Frontal cortex (tissue), 4 donors: ENCODE measurements around the gene KCNQ1. TPM values are rescaled to one million over a fixed set of nuclear protein-coding genes. Genes with fewer than 3 reads are reported as not detected.
"Not testable (repeated sequence)": the region's sequence is repeated elsewhere in the genome, so short reads cannot be mapped to it uniquely, and the experiment has no call there.

Source experiments
- DNase-seq, 2 donors: peaks; one replicate each; pipeline ENCODE4 v3.0.0; 2012; ENCODE audit warnings: low spot score in 2 of 2
- FAIRE-seq: peaks from 2 replicates; lab custom pipeline; 2012; peaks lifted over from hg19 to GRCh38; lab: Jason Lieb, UNC
- total RNA-seq: library from RNA; depleted of rRNA; stranded (reverse); fragments of >200 nt; gene quantifications from one replicate; pipeline ENCODE4 v1.2.3, GENCODE V29; 2014
- donor health status: control.
- donor health status: control.
- donor health status: control.

KCNQ1 gene
- total RNA-seq, 1 donor from 2014 or later: under 0.01 TPM

- no peak for DNase-seq
- no peak for FAIRE-seq
These were observed 39.8 kb downstream of the KCNQ1 start for GRCh38 chr11:2484576-2485125.

GRCh38 chr11:2488004-2488403 is 43.2 kb downstream of the KCNQ1 start:
- no peak for FAIRE-seq
- no peak for DNase-seq

GRCh38 chr11:2489083-2489482 is 44.3 kb downstream of the KCNQ1 start:
- FAIRE-seq: no peak
- no peak for DNase-seq

- not testable (repeated sequence) for DNase-seq, FAIRE-seq
These were observed 53.1 kb downstream of the KCNQ1 start for GRCh38 chr11:2497951-2498350.

- FAIRE-seq: no peak
- no peak for DNase-seq
These were observed 53.9 kb downstream of the KCNQ1 start for GRCh38 chr11:2498750-2499149.

GRCh38 chr11:2507212-2507901 is 62.5 kb downstream of the KCNQ1 start:
- FAIRE-seq (no peak), DNase-seq (peak in 1 of 2 donors; percentile 1)

GRCh38 chr11:2507945-2508749 is 63.3 kb downstream of the KCNQ1 start:
- FAIRE-seq (no peak), DNase-seq (no peak)

GRCh38 chr11:2508793-2509192 is 64.0 kb downstream of the KCNQ1 start:
- FAIRE-seq: no peak

GRCh38 chr11:2509481-2510001 is 64.7 kb downstream of the KCNQ1 start:
- peak in 1 of 2 donors; percentile 8 for DNase-seq

More at GRCh38 chr11:2508793-2509192, 64.0 kb downstream of the KCNQ1 start:
- DNase-seq: peak in 1 of 2 donors; percentile 0

GRCh38 chr11:2510626-2511402 is 66.0 kb downstream of the KCNQ1 start:
- FAIRE-seq: no peak
- DNase-seq: peak; percentile 5 to 6

More at GRCh38 chr11:2509481-2510001, 64.7 kb downstream of the KCNQ1 start:
- FAIRE-seq: no peak

- FAIRE-seq: no peak
- peak; percentile 10 to 26 for DNase-seq
These were observed 66.9 kb downstream of the KCNQ1 start for GRCh38 chr11:2511421-2512369.

- DNase-seq (peak in 1 of 2 donors; percentile 7), FAIRE-seq (no peak)
These were observed 67.9 kb downstream of the KCNQ1 start for GRCh38 chr11:2512431-2513407.

GRCh38 chr11:2513441-2513840 is 68.6 kb downstream of the KCNQ1 start:
- no peak for FAIRE-seq

GRCh38 chr11:2515401-2516275 is 70.8 kb downstream of the KCNQ1 start:
- no peak for DNase-seq
- FAIRE-seq: no peak

More at GRCh38 chr11:2513441-2513840, 68.6 kb downstream of the KCNQ1 start:
- DNase-seq: peak in 1 of 2 donors; percentile 7

GRCh38 chr11:2516276-2517015 is 71.6 kb downstream of the KCNQ1 start:
- DNase-seq (no peak), FAIRE-seq (no peak)

- no peak for FAIRE-seq
- DNase-seq: no peak
These were observed 72.2 kb downstream of the KCNQ1 start for GRCh38 chr11:2517016-2517385.
